SK-N-MC (cell line): ENCODE results near the gene PLIN5.
"Not testable (repeated sequence)": the region's sequence is repeated elsewhere in the genome, so short reads cannot be mapped to it uniquely, and the experiment has no call there.

Experiments
- DNase-seq: peaks from one replicate; pipeline ENCODE4 v3.0.0-alpha.2; 2011; ENCODE audit warnings: low read depth, low spot score
- H3K27ac ChIP-seq: fragments of 200-600 bp; sonication (generic); 2 replicates; pipeline ENCODE4 v1.5.1; 2016; ENCODE audit warnings: mixed run types
- H3K36me3 ChIP-seq: fragments of 200-600 bp; sonication (generic); 2 replicates; pipeline ENCODE4 v1.6.1; 2017; ENCODE audit warnings: antibody characterized with exemption, low read length, mixed read lengths; ENCODE audit not compliant: insufficient read depth
- H3K4me3 ChIP-seq: fragments of 200-600 bp; sonication (generic); 2 replicates; pipeline ENCODE4 v1.5.1; 2016
- H3K9ac ChIP-seq: fragments of 200-600 bp; sonication (generic); 2 replicates; pipeline ENCODE4 v1.8.0; 2017; ENCODE audit warnings: mixed run types, mixed read lengths; ENCODE audit not compliant: insufficient read length
- H3K9me3 ChIP-seq: fragments of 200-600 bp; sonication (generic); 2 replicates; pipeline ENCODE4 v1.6.1; 2017; ENCODE audit warnings: low read depth, mild to moderate bottlenecking, antibody characterized with exemption, low read length, moderate library complexity, mixed read lengths
- EZH2 ChIP-seq: fragments of 200-600 bp; sonication (generic); IDR thresholded peaks from one replicate; pipeline ENCODE4 v1.6.1; 2017; ENCODE audit warnings: antibody characterized with exemption
- FOXP2 ChIP-seq: optimal IDR thresholded peaks from 2 replicates; pipeline ENCODE3; 2011; ENCODE audit warnings: mild to moderate bottlenecking, moderate library complexity; ENCODE audit not compliant: insufficient read depth; ENCODE audit errors: extremely low read length, control extremely low read depth
- POLR2AphosphoS5 ChIP-seq: IDR thresholded peaks from 2 replicates; pipeline ENCODE4 v1.6.1; 2012; ENCODE audit warnings: mild to moderate bottlenecking, low read depth, low read length, borderline replicate concordance

Gene PLIN5

DNA sequence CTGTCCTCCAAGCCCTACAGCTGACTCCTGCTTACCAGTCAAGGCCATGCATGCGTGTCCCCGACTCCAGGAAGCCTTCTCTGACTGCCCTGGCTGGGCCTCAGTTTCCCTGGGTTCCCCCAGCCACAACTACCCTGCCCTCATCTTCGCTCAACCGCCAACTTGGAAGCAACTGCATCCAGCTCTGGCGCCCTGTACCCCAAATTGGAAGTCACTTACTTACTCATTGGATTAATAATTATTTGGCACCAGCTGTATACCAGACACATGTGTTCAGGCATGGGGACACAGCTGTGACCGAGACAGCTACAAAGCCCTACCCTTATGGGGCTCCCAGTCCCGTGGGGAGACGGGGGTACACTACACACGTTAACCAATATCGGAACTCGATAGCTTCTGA lies 35.4 kb upstream of the PLIN5 start:
- DNase-seq, result no peak

DNA sequence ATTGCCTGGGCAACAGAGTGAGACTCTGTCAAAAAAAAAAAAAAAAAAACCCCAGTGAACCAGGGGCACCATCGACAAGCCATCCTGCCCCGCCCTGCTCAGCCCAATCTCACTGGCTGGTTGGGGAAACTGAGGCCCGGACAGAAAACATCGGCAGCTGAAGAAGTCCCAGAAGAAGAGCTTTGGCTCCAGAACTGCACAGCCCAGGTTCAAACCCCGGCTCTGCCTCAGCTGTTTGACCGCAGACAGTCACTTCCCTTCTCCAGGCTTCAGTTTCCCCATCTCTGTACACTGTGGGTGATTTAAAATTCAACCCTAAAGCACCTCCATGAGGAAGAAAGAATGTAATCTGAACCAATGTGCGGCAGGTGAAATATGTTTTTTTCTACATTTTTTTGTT lies 33.9 kb upstream of the PLIN5 start:
- H3K36me3 ChIP-seq, result no peaks in the 10 kb centered on the region
- TF ChIP-seq POLR2AphosphoS5 (no peak), EZH2 (no peak), FOXP2 (no peak)
- H3K4me3 ChIP-seq, result no peak overlapping the region
- no peak overlapping the region for H3K9ac ChIP-seq
- H3K9me3 ChIP-seq, result no peaks in the 10 kb centered on the region
- DNase-seq, result no peak
- no peak overlapping the region for H3K27ac ChIP-seq

More for the DNA sequence above, 35.4 kb upstream of the PLIN5 start:
- Histone ChIP-seq H3K36me3 (no peaks in the 10 kb centered on the region), H3K9me3 (no peaks in the 10 kb centered on the region), H3K27ac (no peak overlapping the region), H3K9ac (no peak overlapping the region), H3K4me3 (no peak overlapping the region)
- TF ChIP-seq FOXP2, result no peak
- TF ChIP-seq POLR2AphosphoS5, result no peak
- TF ChIP-seq EZH2, result no peak

DNA sequence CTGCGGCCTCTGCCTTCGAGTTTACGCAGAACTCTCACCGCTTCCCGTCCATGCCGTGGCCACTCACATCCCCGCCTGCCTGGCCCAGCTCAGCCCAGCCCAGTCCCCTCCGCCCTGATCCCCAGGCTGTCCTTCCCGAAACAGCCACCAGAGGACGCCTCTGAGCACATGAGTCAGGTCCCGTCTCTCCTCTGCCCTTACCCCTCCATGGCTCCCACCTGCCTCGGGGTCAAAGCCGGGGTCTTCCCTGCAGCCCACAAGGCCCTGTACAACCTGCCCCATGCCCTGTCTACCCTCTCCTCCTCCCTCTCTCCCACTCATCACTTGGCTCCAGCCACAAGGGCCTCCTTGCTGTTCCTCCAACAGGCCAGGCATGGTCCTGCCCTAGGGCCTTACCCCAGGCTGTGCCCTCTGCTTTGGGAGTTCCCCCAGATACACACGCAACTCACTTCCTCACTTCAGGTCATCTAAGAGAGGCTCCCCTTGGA lies 32.6 kb upstream of the PLIN5 start:
- no peak for TF ChIP-seq FOXP2
- no peak overlapping the region for H3K27ac ChIP-seq
- no peak for DNase-seq
- H3K36me3 ChIP-seq, result no peaks in the 10 kb centered on the region
- no peak overlapping the region for H3K4me3 ChIP-seq
- H3K9ac ChIP-seq, result no peak overlapping the region
- no peaks in the 10 kb centered on the region for H3K9me3 ChIP-seq

- Histone ChIP-seq H3K27ac (no peak overlapping the region), H3K9ac (no peak overlapping the region), H3K36me3 (no peaks in the 10 kb centered on the region), H3K9me3 (no peaks in the 10 kb centered on the region), H3K4me3 (no peak overlapping the region)
- DNase-seq, result no peak
- TF ChIP-seq FOXP2 (no peak), POLR2AphosphoS5 (no peak)
Observed at GRCh38 chr19:4566402-4567051, 31.5 kb upstream of the PLIN5 start.

GRCh38 chr19:4563562-4563961 lies 28.5 kb upstream of the PLIN5 start:
- H3K9me3 ChIP-seq, H3K9ac ChIP-seq, H3K27ac ChIP-seq: not testable (repeated sequence)

GRCh38 chr19:4562085-4562484 lies 27.1 kb upstream of the PLIN5 start:
- DNase-seq, H3K36me3 ChIP-seq, H3K9ac ChIP-seq, H3K27ac ChIP-seq, H3K4me3 ChIP-seq, H3K9me3 ChIP-seq: not testable (repeated sequence)

More at GRCh38 chr19:4563562-4563961, 28.5 kb upstream of the PLIN5 start:
- not testable (repeated sequence) for DNase-seq, H3K4me3 ChIP-seq, H3K36me3 ChIP-seq

GRCh38 chr19:4559569-4559968 lies 24.5 kb upstream of the PLIN5 start, which contains the start of gene SEMA6B:
Gene SEMA6B (minus strand): TSS chr19:4559684. CDS start chr19:4558457, 1,227 bp downstream.
- Histone ChIP-seq H3K36me3 (no peaks in the 10 kb centered on the region), H3K27ac (no peak within 1 kb of the TSS), H3K9ac (no peak within 1 kb of the TSS), H3K9me3 (no peaks in the 10 kb centered on the region), H3K4me3 (no peak within 1 kb of the TSS)
- no peak for DNase-seq
- TF ChIP-seq FOXP2 (no peak), EZH2 (no peak), POLR2AphosphoS5 (no peak)

- H3K27ac ChIP-seq, result no peak overlapping the region
- H3K36me3 ChIP-seq, result no peaks in the 10 kb centered on the region
- H3K4me3 ChIP-seq, result peak overlapping the region; percentile 40; the same call in 1 of the 2 replicates
- H3K9ac ChIP-seq, result no peak overlapping the region
- no peaks in the 10 kb centered on the region for H3K9me3 ChIP-seq
- DNase-seq, result no peak
- TF ChIP-seq POLR2AphosphoS5 (no peak), FOXP2 (no peak)
Observed at GRCh38 chr19:4557971-4558941, 23.2 kb upstream of the PLIN5 start.
